ENCODE data around the gene POFUT1.
"Not testable (repeated sequence)": the region's sequence is repeated elsewhere in the genome, so short reads cannot be mapped to it uniquely, and the experiment has no call there.

Gene POFUT1

GRCh38 chr20:32195581-32195980 is 12.1 kb upstream of the POFUT1 start:
- no peak for TF ChIP-seq CTCF (IDR thresholded peaks at IDR 0.05)
- H3K9ac ChIP-seq: no peak overlapping the region
- H3K4me3 ChIP-seq (ENCODE audit: low read depth, low read length): no peak overlapping the region
- H3K27ac ChIP-seq: no peak overlapping the region
- no peaks in the 10 kb centered on the region for H3K27me3 ChIP-seq (ENCODE audit: control insufficient read depth, insufficient read depth, low read length)
- H2AFZ ChIP-seq: no peak overlapping the region
- H3K79me2 ChIP-seq: no peaks in the 10 kb centered on the region
- no peaks in the 10 kb centered on the region for H3K9me3 ChIP-seq (ENCODE audit: control insufficient read depth, low read length)
- H3K4me2 ChIP-seq (ENCODE audit: low read length): no peak overlapping the region
- no peaks in the 10 kb centered on the region for H3K36me3 ChIP-seq (ENCODE audit: control insufficient read depth, insufficient read depth, low read length)
- H3K4me1 ChIP-seq: peaks cover 3% of the 10 kb centered on the region

- not testable (repeated sequence) for H3K4me3 ChIP-seq (ENCODE audit: low read depth, low read length); H3K9ac ChIP-seq; H3K27me3 ChIP-seq (ENCODE audit: control insufficient read depth, insufficient read depth, low read length); H3K79me2 ChIP-seq; H3K36me3 ChIP-seq (ENCODE audit: control insufficient read depth, insufficient read depth, low read length); H3K9me3 ChIP-seq (ENCODE audit: control insufficient read depth, low read length); H3K4me2 ChIP-seq (ENCODE audit: low read length); H2AFZ ChIP-seq; H3K4me1 ChIP-seq; H3K27ac ChIP-seq
These were observed 11.1 kb upstream of the POFUT1 start for GRCh38 chr20:32196613-32197012.

GRCh38 chr20:32197136-32197535 is 10.5 kb upstream of the POFUT1 start:
- H3K4me3 ChIP-seq (ENCODE audit: low read depth, low read length); H3K79me2 ChIP-seq; H3K4me1 ChIP-seq; H3K27ac ChIP-seq; H3K4me2 ChIP-seq (ENCODE audit: low read length); H3K36me3 ChIP-seq (ENCODE audit: control insufficient read depth, insufficient read depth, low read length); H3K27me3 ChIP-seq (ENCODE audit: control insufficient read depth, insufficient read depth, low read length); H3K9ac ChIP-seq; H2AFZ ChIP-seq; H3K9me3 ChIP-seq (ENCODE audit: control insufficient read depth, low read length): not testable (repeated sequence)

GRCh38 chr20:32199006-32199405 is 8.7 kb upstream of the POFUT1 start:
- Histone ChIP-seq H3K79me2 (peaks cover 23% of the 10 kb centered on the region), H3K36me3 (ENCODE audit: control insufficient read depth, insufficient read depth, low read length) (no peaks in the 10 kb centered on the region), H3K27me3 (ENCODE audit: control insufficient read depth, insufficient read depth, low read length) (no peaks in the 10 kb centered on the region), H3K4me2 (ENCODE audit: low read length) (no peak overlapping the region), H2AFZ (no peak overlapping the region), H3K9me3 (ENCODE audit: control insufficient read depth, low read length) (no peaks in the 10 kb centered on the region), H3K27ac (no peak overlapping the region), H3K9ac (no peak overlapping the region), H3K4me3 (ENCODE audit: low read depth, low read length) (no peak overlapping the region), H3K4me1 (no peaks in the 10 kb centered on the region)
- TF ChIP-seq CTCF (IDR thresholded peaks at IDR 0.05): no peak

- H3K79me2 ChIP-seq: peaks cover 30% of the 10 kb centered on the region
- no peak overlapping the region for H3K9ac ChIP-seq
- H3K36me3 ChIP-seq (ENCODE audit: control insufficient read depth, insufficient read depth, low read length): no peaks in the 10 kb centered on the region
- no peak overlapping the region for H2AFZ ChIP-seq
- peaks cover 8% of the 10 kb centered on the region for H3K4me1 ChIP-seq
- no peaks in the 10 kb centered on the region for H3K9me3 ChIP-seq (ENCODE audit: control insufficient read depth, low read length)
- H3K4me3 ChIP-seq (ENCODE audit: low read depth, low read length): no peak overlapping the region
- no peak for TF ChIP-seq CTCF (IDR thresholded peaks at IDR 0.05)
- no peaks in the 10 kb centered on the region for H3K27me3 ChIP-seq (ENCODE audit: control insufficient read depth, insufficient read depth, low read length)
- no peak overlapping the region for H3K4me2 ChIP-seq (ENCODE audit: low read length)
- H3K27ac ChIP-seq: no peak overlapping the region
These were observed 6.2 kb upstream of the POFUT1 start for GRCh38 chr20:32201296-32201976.

- Histone ChIP-seq H3K27me3 (ENCODE audit: control insufficient read depth, insufficient read depth, low read length) (no peaks in the 10 kb centered on the region), H3K4me2 (ENCODE audit: low read length) (no peak overlapping the region), H3K79me2 (peaks cover 36% of the 10 kb centered on the region), H3K9ac (no peak overlapping the region), H3K27ac (no peak overlapping the region), H3K9me3 (ENCODE audit: control insufficient read depth, low read length) (no peaks in the 10 kb centered on the region), H3K4me3 (ENCODE audit: low read depth, low read length) (no peak overlapping the region), H2AFZ (no peak overlapping the region), H3K36me3 (ENCODE audit: control insufficient read depth, insufficient read depth, low read length) (no peaks in the 10 kb centered on the region), H3K4me1 (peaks cover 11% of the 10 kb centered on the region)
- no peak for TF ChIP-seq CTCF (IDR thresholded peaks at IDR 0.05)
These were observed 5.7 kb upstream of the POFUT1 start for GRCh38 chr20:32201977-32202363.
